Kidney (tissue), 14 donors: ENCODE measurements around the gene PITX1. TPM values are rescaled to one million over a fixed set of nuclear protein-coding genes. Genes with fewer than 3 reads are reported as not detected.

ENCODE experiments used
- DNase-seq, 5 donors: peaks; one replicate each; pipeline ENCODE4 v3.0.0-alpha.2; 2013 to 2020
- FAIRE-seq: peaks from 2 replicates; lab custom pipeline; 2012; peaks lifted over from hg19 to GRCh38; lab: Jason Lieb, UNC
- H3K27ac ChIP-seq, 2 donors: one replicate each; pipeline ENCODE4 v1.7.0; 2013; ENCODE audit warnings: low read depth in 2 of 2, low read length in 2 of 2, inconsistent platforms in 1 of 2
- H3K27me3 ChIP-seq: one replicate; pipeline ENCODE4 v1.7.1; 2013; ENCODE audit warnings: low read length, inconsistent platforms; ENCODE audit not compliant: control insufficient read depth, insufficient read depth
- H3K36me3 ChIP-seq, 3 donors: one replicate each; pipeline versions ENCODE4 v1.7.0 to v1.7.1; 2013; ENCODE audit warnings: low read length in 3 of 3, control low read depth in 1 of 3, inconsistent platforms in 1 of 3; ENCODE audit not compliant: insufficient read depth in 3 of 3, control insufficient read depth in 2 of 3
- H3K4me1 ChIP-seq, 3 donors: one replicate each; pipeline versions ENCODE4 v1.7.0 to v1.7.1; 2013; ENCODE audit warnings: low read length in 3 of 3, inconsistent platforms in 1 of 3, low read depth in 1 of 3; ENCODE audit not compliant: control insufficient read depth in 2 of 3, insufficient read depth in 2 of 3
- H3K4me3 ChIP-seq, 3 donors: one replicate each; pipeline versions ENCODE4 v1.7.0 to v1.8.1; 2013; ENCODE audit warnings: low read length in 3 of 3, control low read depth in 1 of 3, inconsistent platforms in 1 of 3
- H3K9ac ChIP-seq, 3 donors: one replicate each; pipeline versions ENCODE4 v1.7.0 to v1.7.1; 2013; ENCODE audit warnings: low read length in 3 of 3, control low read depth in 1 of 3, inconsistent platforms in 1 of 3
- H3K9me3 ChIP-seq, 3 donors: one replicate each; pipeline versions ENCODE4 v1.7.0 to v1.7.1; 2013; ENCODE audit warnings: low read length in 3 of 3, control low read depth in 1 of 3, inconsistent platforms in 1 of 3; ENCODE audit not compliant: control insufficient read depth in 2 of 3, insufficient read depth in 1 of 3
- CTCF ChIP-seq: IDR thresholded peaks from 3 replicates; pipeline ENCODE4 v1.5.1; 2012; ENCODE audit warnings: mild to moderate bottlenecking, moderate library complexity, borderline replicate concordance; ENCODE audit not compliant: insufficient read depth; ENCODE audit errors: extremely low read depth
- intact Hi-C: fragments of 100-400 bp; cut with DNase I; formaldehyde crosslinking; loops from one replicate; pipeline ENCODE4 v1.11.1; 2022
- polyA plus RNA-seq: library from polyadenylated mRNA; stranded (reverse); fragments of 350-450 nt; fragmentation: Illumina TruSeq; extraction: RNeasy Lipid Tissue Mini Kit (QIAGEN cat#74804); gene quantifications from one replicate; pipeline ENCODE4 v1.2.3, GENCODE V29; 2014; ENCODE audit warnings: low read depth, low replicate concordance; ENCODE audit not compliant: insufficient read depth
- total RNA-seq: library from RNA; stranded (reverse); fragmentation: NEBNext Ultra II Directional; extraction: Animal tissue kit (Norgen Biotek cat#: 25700); gene quantifications from one replicate; pipeline ENCODE4 v1.2.1, GENCODE V29; 2021
- donor health status: control.
- donor health status: control.
- donor health status: control.
- donor health status: control.
- donor health status: control.
- donor health status: DM: yes; HTN: yes; CAD: no.
- donor health status: Normal renal cell carcinoma (clear cell type).

PITX1 gene
- total and polyA plus RNA-seq, 2 donors from 2014 or later, result not detected

- H3K9ac ChIP-seq, result no peak overlapping the region
- no peaks in the 10 kb centered on the region for H3K36me3 ChIP-seq
- H3K27me3 ChIP-seq, result no peaks in the 10 kb centered on the region
- FAIRE-seq, result no peak
- H3K9me3 ChIP-seq, result peaks cover 0 to 26% (median 4%) of the 10 kb centered on the region in 3 donors
- DNase-seq, result no peak
- no peak overlapping the region for H3K27ac ChIP-seq
- TF ChIP-seq CTCF, result no peak
- H3K4me3 ChIP-seq, result no peak overlapping the region
- intact Hi-C loops, result no loop called here
- no peaks in the 10 kb centered on the region for H3K4me1 ChIP-seq
Observed at GRCh38 chr5:134982230-134982629, 51.8 kb downstream of the PITX1 start.

- no peak for TF ChIP-seq CTCF
- Histone ChIP-seq H3K4me3 (no peak overlapping the region), H3K27ac (no peak overlapping the region), H3K9me3 (peaks cover 0 to 34% (median 7%) of the 10 kb centered on the region in 3 donors), H3K4me1 (no peaks in the 10 kb centered on the region), H3K36me3 (peaks cover 0 to 2% (median 0%) of the 10 kb centered on the region in 3 donors), H3K27me3 (no peaks in the 10 kb centered on the region), H3K9ac (no peak overlapping the region)
- FAIRE-seq, result no peak
- intact Hi-C loops, result no loop called here
- no peak for DNase-seq
Observed at GRCh38 chr5:134979416-134979815, 54.6 kb downstream of the PITX1 start.

Other genes with a start within 250 kb of the PITX1 start
- 46.1 TPM for gene C5orf24, start 188.3 kb downstream of the PITX1 start, total RNA-seq
- 18.2 TPM for gene C5orf24, start 188.3 kb downstream of the PITX1 start, polyA plus RNA-seq
- 78.0 TPM for gene TXNDC15, start 159.9 kb downstream of the PITX1 start, total RNA-seq
- 87.3 TPM for gene TXNDC15, start 159.9 kb downstream of the PITX1 start, polyA plus RNA-seq
- gene PCBD2, start 129.1 kb downstream of the PITX1 start, total RNA-seq, result 19.2 TPM
- 8.4 TPM for gene PCBD2, start 129.1 kb downstream of the PITX1 start, polyA plus RNA-seq
- 1.4 TPM for gene CATSPER3, start 66.3 kb downstream of the PITX1 start, total RNA-seq
- 1.4 TPM for gene CATSPER3, start 66.3 kb downstream of the PITX1 start, polyA plus RNA-seq